NOMO-1 treated with DMSO at 0.1 percent for 48 hours (cell line): ENCODE results near the gene CALCOCO2.
"Not testable (repeated sequence)": the region's sequence is repeated elsewhere in the genome, so short reads cannot be mapped to it uniquely, and the experiment has no call there.

Experiments used
- DNase-seq: peaks from one replicate; lab custom pipeline; 2025; ENCODE audit not compliant: unreplicated experiment; lab: John Stamatoyannopoulos, UW

The CALCOCO2 gene

GRCh38 chr17:48830840-48831548 lies at the start of gene CALCOCO2:
CALCOCO2 (plus strand) TSS chr17:48831035; CDS start chr17:48841708, 10,673 bp downstream.
- peak; percentile 89 for DNase-seq

- no peak for DNase-seq
Observed at GRCh38 chr17:48787828-48788227, 43.0 kb upstream of the CALCOCO2 start.

- DNase-seq = no peak
Observed at GRCh38 chr17:48790607-48791127, 40.2 kb upstream of the CALCOCO2 start.

- peak; percentile 43 for DNase-seq
Observed at GRCh38 chr17:48791128-48792032, 39.5 kb upstream of the CALCOCO2 start.

- DNase-seq = no peak
Observed at GRCh38 chr17:48792033-48792798, 38.6 kb upstream of the CALCOCO2 start.

GRCh38 chr17:48795444-48796162 lies 35.2 kb upstream of the CALCOCO2 start:
- DNase-seq = no peak

- not testable (repeated sequence) for DNase-seq
Observed at GRCh38 chr17:48796163-48796522, 34.7 kb upstream of the CALCOCO2 start.

- no peak for DNase-seq
Observed at GRCh38 chr17:48799069-48799723, 31.6 kb upstream of the CALCOCO2 start.

GRCh38 chr17:48800626-48801217 lies 30.1 kb upstream of the CALCOCO2 start:
- peak; percentile 50 for DNase-seq

- DNase-seq = peak; percentile 43
Observed at GRCh38 chr17:48804936-48805411, 25.9 kb upstream of the CALCOCO2 start.

GRCh38 chr17:48809182-48809581 lies 21.7 kb upstream of the CALCOCO2 start:
- no peak for DNase-seq

GRCh38 chr17:48812001-48812400 lies 18.8 kb upstream of the CALCOCO2 start:
- DNase-seq = no peak

GRCh38 chr17:48814504-48814903 lies 16.3 kb upstream of the CALCOCO2 start:
- peak; percentile 30 for DNase-seq

GRCh38 chr17:48815311-48815710 lies 15.5 kb upstream of the CALCOCO2 start:
- DNase-seq = no peak

GRCh38 chr17:48816438-48816773 lies 14.4 kb upstream of the CALCOCO2 start:
- DNase-seq = no peak

GRCh38 chr17:48816774-48817590 lies 13.9 kb upstream of the CALCOCO2 start, which contains the start of gene TTLL6:
TTLL6 (minus strand) TSS chr17:48817229; CDS start chr17:48817072, 157 bp downstream.
- DNase-seq = peak; percentile 90

- DNase-seq = no peak
Observed at GRCh38 chr17:48818361-48818841, 12.4 kb upstream of the CALCOCO2 start.

- no peak for DNase-seq
Observed at GRCh38 chr17:48819466-48819865, 11.4 kb upstream of the CALCOCO2 start.
